Measurements from ENCODE around the gene MLLT6. TPM values are rescaled to one million over a fixed set of nuclear protein-coding genes. Genes with fewer than 3 reads are reported as not detected.

The MLLT6 gene
- total RNA-seq, 4 donors from 2014 or later, result 68.7 to 272 (median 100) TPM

- 40 to 61% methylated on average over 7 to 12 of the region's 12 CpGs for WGBS, 2 donors (ENCODE audit: low coverage in 1 of 2)
- no peaks in the 10 kb centered on the region for H3K36me3 ChIP-seq
- peak; percentile 76 for DNase-seq
- no peaks in the 10 kb centered on the region for H3K9me3 ChIP-seq
- TF ChIP-seq POLR2AphosphoS5 (IDR thresholded peaks at IDR 0.05) (peak; percentile 45 to 51 (median 47)), EP300 (IDR thresholded peaks at IDR 0.05; ENCODE audit: low read depth) (peak; percentile 4), POLR2A (IDR thresholded peaks at IDR 0.05) (no peak), CTCF (IDR thresholded peaks at IDR 0.05) (no peak)
- H3K4me1 ChIP-seq, result peaks cover 4 to 16% (median 7%) of the 10 kb centered on the region in 4 donors
- H3K27me3 ChIP-seq, result no peaks in the 10 kb centered on the region
- peak overlapping the region; percentile 68 to 88 (median 74) for H3K27ac ChIP-seq
- no peak overlapping the region for H3K4me3 ChIP-seq
- intact Hi-C loops (cut with DNase I; ENCODE audit: low total_unique reads) (no loop called here), in situ Hi-C loops (cut with MboI; ENCODE audit: low pct_ligation_motif_present in 1 of 4, low pct_unique_long_range_greater_than_20kb in 1 of 4, low sequenced_read_pairs in 3 of 4) (no loop called here)
Measured at GRCh38 chr17:38693700-38694329, 11.3 kb upstream of the MLLT6 start.

- no peak for TF ChIP-seq POLR2A (IDR thresholded peaks at IDR 0.05)
- TF ChIP-seq POLR2AphosphoS5 (IDR thresholded peaks at IDR 0.05), result no peak
- no peak for TF ChIP-seq EP300 (IDR thresholded peaks at IDR 0.05; ENCODE audit: low read depth)
- no peak for TF ChIP-seq CTCF (IDR thresholded peaks at IDR 0.05)
- no peak for DNase-seq
- no peak overlapping the region for H3K27ac ChIP-seq
- 76 to 100% methylated on average over 3 to 4 of the region's 4 CpGs for WGBS, 2 donors (ENCODE audit: low coverage in 1 of 2)
- H3K4me3 ChIP-seq, result no peak overlapping the region
- no peaks in the 10 kb centered on the region for H3K36me3 ChIP-seq
- no peaks in the 10 kb centered on the region for H3K27me3 ChIP-seq
- intact Hi-C loops (cut with DNase I; ENCODE audit: low total_unique reads) (no loop called here), in situ Hi-C loops (cut with MboI; ENCODE audit: low pct_ligation_motif_present in 1 of 4, low pct_unique_long_range_greater_than_20kb in 1 of 4, low sequenced_read_pairs in 3 of 4) (no loop called here)
- no peaks in the 10 kb centered on the region for H3K9me3 ChIP-seq
- H3K4me1 ChIP-seq, result peaks cover 12 to 33% (median 17%) of the 10 kb centered on the region in 4 donors
Measured at GRCh38 chr17:38697061-38697820, 7.8 kb upstream of the MLLT6 start.

DNA sequence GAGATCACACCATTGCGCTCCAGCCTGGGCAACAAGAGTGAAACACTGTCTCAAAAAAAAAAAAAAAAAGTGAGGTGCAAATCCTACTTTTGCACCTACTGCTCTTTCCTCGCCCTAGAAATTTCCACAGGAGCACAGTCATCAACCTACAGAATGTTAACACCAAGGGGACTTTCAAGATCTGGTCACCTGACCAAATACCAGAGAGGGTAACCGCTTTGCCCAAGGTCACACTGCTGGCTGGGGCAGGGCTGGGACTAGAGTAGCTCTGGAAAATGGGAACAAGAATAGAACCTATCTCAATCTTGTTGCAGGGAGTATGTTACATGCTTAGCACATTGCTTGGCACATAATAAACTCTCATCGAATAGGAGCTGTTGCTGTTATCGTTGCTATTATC, 6.3 kb upstream of the MLLT6 start:
- Histone ChIP-seq H3K27me3 (no peaks in the 10 kb centered on the region), H3K4me3 (no peak overlapping the region), H3K27ac (no peak overlapping the region), H3K9me3 (no peaks in the 10 kb centered on the region), H3K36me3 (no peaks in the 10 kb centered on the region), H3K4me1 (peaks cover 9 to 35% (median 19%) of the 10 kb centered on the region in 4 donors)
- DNase-seq, result no peak
- in situ Hi-C loops (cut with MboI; ENCODE audit: low pct_ligation_motif_present in 1 of 4, low pct_unique_long_range_greater_than_20kb in 1 of 4, low sequenced_read_pairs in 3 of 4), result no loop called here
- 87 to 100% methylated on average over 1 to 5 of the region's 5 CpGs for WGBS, 2 donors (ENCODE audit: low coverage in 1 of 2)
- TF ChIP-seq POLR2AphosphoS5 (IDR thresholded peaks at IDR 0.05), result no peak
- TF ChIP-seq POLR2A (IDR thresholded peaks at IDR 0.05), result no peak
- TF ChIP-seq EP300 (IDR thresholded peaks at IDR 0.05; ENCODE audit: low read depth), result no peak
- no peak for TF ChIP-seq CTCF (IDR thresholded peaks at IDR 0.05)
- intact Hi-C loops (cut with DNase I; ENCODE audit: low total_unique reads), result no loop called here

- Histone ChIP-seq H3K36me3 (no peaks in the 10 kb centered on the region), H3K27me3 (no peaks in the 10 kb centered on the region), H3K9me3 (no peaks in the 10 kb centered on the region), H3K4me3 (peak overlapping the region; percentile 74 to 95 (median 92)), H3K4me1 (peaks cover 9 to 32% (median 22%) of the 10 kb centered on the region in 4 donors), H3K27ac (peak overlapping the region; percentile 99)
- in situ Hi-C loops (cut with MboI; ENCODE audit: low pct_ligation_motif_present in 1 of 4, low pct_unique_long_range_greater_than_20kb in 1 of 4, low sequenced_read_pairs in 3 of 4), result no loop called here
- 7% methylated on average over 16 of the region's 25 CpGs; no CpG with 5 or more reads in 1 of the 2 donors for WGBS, 2 donors (ENCODE audit: low coverage in 1 of 2)
- TF ChIP-seq POLR2AphosphoS5 (IDR thresholded peaks at IDR 0.05) (no peak), EP300 (IDR thresholded peaks at IDR 0.05; ENCODE audit: low read depth) (no peak), POLR2A (IDR thresholded peaks at IDR 0.05) (no peak), CTCF (IDR thresholded peaks at IDR 0.05) (no peak)
- DNase-seq, result peak; percentile 59
- intact Hi-C loops (cut with DNase I; ENCODE audit: low total_unique reads), result loop anchor here (2.0 kb wide), 1 partner anchor 29 kb away; the partner anchor contains the start of gene CISD3
Measured at GRCh38 chr17:38701504-38702165, 3.4 kb upstream of the MLLT6 start.
